DND-41 (cell line): ENCODE measurements around the gene GCKR.

Experiments used
- ATAC-seq: fragments of 200-7000 bp; cut with Tn5 transposase; 3 replicates; pipeline ENCODE4 v1.9.1; 2021; ENCODE audit warnings: low read depth; ENCODE audit not compliant: insufficient read depth
- DNase-seq: peaks from one replicate; pipeline ENCODE4 v3.0.0-alpha.2; 2020
- H2AFZ ChIP-seq: 2 replicates; pipeline ENCODE4 v1.6.0; 2012; ENCODE audit warnings: low read depth, low read length
- H3K27ac ChIP-seq: 2 replicates; pipeline ENCODE4 v1.5.1; 2012; ENCODE audit warnings: low read length, inconsistent platforms
- H3K27me3 ChIP-seq: fragments of 200-600 bp; sonication (generic); 2 replicates; pipeline ENCODE4 v1.6.0; 2012; ENCODE audit warnings: low read length, mild to moderate bottlenecking, inconsistent platforms; ENCODE audit not compliant: insufficient read depth, poor library complexity
- H3K36me3 ChIP-seq: 2 replicates; pipeline ENCODE4 v1.5.1; 2012; ENCODE audit warnings: low read length, inconsistent platforms; ENCODE audit not compliant: insufficient read depth
- H3K4me1 ChIP-seq: 2 replicates; pipeline ENCODE4 v1.5.1; 2012; ENCODE audit warnings: mild to moderate bottlenecking, low read length; ENCODE audit not compliant: insufficient read depth
- H3K4me2 ChIP-seq: 2 replicates; pipeline ENCODE4 v1.6.0; 2012; ENCODE audit warnings: mild to moderate bottlenecking, moderate library complexity, low read length, inconsistent platforms; ENCODE audit not compliant: insufficient read depth
- H3K4me3 ChIP-seq, 2 experiments: fragments of 200-600 bp in 1 of 2; shearing (Covaris generic) in 1 of 2; 2 replicates each; pipeline ENCODE4 v1.5.1; 2012 to 2016; ENCODE audit warnings: inconsistent platforms in 2 of 2, low read length in 2 of 2, mild to moderate bottlenecking in 2 of 2, low read depth in 1 of 2, moderate library complexity in 1 of 2
- H3K79me2 ChIP-seq: 2 replicates; pipeline ENCODE4 v1.6.0; 2012; ENCODE audit warnings: low read length, inconsistent platforms; ENCODE audit not compliant: insufficient read depth
- H3K9ac ChIP-seq: 2 replicates; pipeline ENCODE4 v1.6.0; 2012; ENCODE audit warnings: low read depth, mild to moderate bottlenecking, inconsistent platforms, low read length, moderate library complexity
- H3K9me3 ChIP-seq: 2 replicates; pipeline ENCODE4 v1.5.1; 2012; ENCODE audit warnings: low read length, moderate library complexity, mild to moderate bottlenecking, inconsistent platforms; ENCODE audit not compliant: insufficient read depth, severe bottlenecking
- H4K20me1 ChIP-seq: 2 replicates; pipeline ENCODE4 v1.6.0; 2012; ENCODE audit warnings: low read length; ENCODE audit not compliant: insufficient read depth
- EZH2 ChIP-seq: IDR thresholded peaks from 3 replicates; pipeline ENCODE4 v1.6.1; 2012; ENCODE audit warnings: borderline replicate concordance, low read depth, mild to moderate bottlenecking, moderate library complexity, low read length, inconsistent platforms; ENCODE audit not compliant: severe bottlenecking
- TF ChIP-seq, protein P1 (sequence below): IDR thresholded peaks from 2 replicates; pipeline ENCODE4 v1.5.1; 2012; ENCODE audit warnings: borderline replicate concordance, low read length, moderate library complexity, mild to moderate bottlenecking; ENCODE audit not compliant: poor library complexity, severe bottlenecking; ENCODE audit errors: extremely low read depth

GCKR gene

DNA sequence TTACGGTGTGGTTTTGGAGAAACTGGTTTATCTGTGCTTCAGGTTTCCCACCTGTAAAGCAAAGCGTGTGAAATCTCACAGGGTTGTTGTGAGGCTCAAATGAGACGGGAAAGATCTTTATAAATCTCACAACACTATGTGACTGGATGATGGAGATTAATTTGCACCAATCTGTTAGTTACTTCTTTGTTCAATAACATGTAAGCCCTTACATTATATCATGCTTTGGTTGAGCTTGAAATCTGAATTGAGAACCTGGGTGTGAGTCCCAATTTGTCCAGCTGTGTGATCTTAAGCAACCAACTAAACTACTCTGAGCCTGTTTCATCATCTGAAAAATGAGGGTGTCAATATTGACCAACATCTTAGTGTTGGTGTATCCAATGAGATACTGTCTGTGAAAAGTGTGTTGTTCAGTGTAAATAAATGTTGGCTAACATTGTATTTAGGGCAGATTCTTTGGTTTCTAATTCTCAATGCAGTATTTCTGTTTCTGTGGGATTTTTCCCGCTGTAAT is 741 bp upstream of the GCKR start:
- H3K4me3 ChIP-seq, result no peak overlapping the region

DNA sequence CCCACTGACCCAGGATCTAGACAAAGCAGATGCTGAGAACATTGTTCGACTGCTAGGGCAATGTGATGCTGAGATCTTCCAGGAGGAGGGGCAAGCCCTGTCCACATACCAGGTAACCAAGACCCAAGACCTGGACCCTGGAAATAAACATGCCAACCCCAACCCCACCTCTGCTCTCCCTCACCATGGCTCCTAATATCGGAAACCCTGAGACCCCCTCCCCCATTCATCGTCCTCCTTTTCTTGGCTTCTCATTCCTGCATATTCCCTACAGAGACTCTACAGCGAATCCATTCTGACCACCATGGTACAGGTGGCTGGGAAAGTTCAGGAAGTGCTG is 619 bp downstream of the GCKR start:
- TF ChIP-seq, protein P1, sequence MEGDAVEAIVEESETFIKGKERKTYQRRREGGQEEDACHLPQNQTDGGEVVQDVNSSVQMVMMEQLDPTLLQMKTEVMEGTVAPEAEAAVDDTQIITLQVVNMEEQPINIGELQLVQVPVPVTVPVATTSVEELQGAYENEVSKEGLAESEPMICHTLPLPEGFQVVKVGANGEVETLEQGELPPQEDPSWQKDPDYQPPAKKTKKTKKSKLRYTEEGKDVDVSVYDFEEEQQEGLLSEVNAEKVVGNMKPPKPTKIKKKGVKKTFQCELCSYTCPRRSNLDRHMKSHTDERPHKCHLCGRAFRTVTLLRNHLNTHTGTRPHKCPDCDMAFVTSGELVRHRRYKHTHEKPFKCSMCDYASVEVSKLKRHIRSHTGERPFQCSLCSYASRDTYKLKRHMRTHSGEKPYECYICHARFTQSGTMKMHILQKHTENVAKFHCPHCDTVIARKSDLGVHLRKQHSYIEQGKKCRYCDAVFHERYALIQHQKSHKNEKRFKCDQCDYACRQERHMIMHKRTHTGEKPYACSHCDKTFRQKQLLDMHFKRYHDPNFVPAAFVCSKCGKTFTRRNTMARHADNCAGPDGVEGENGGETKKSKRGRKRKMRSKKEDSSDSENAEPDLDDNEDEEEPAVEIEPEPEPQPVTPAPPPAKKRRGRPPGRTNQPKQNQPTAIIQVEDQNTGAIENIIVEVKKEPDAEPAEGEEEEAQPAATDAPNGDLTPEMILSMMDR, result no peak
- no peak for TF ChIP-seq EZH2
- H2AFZ ChIP-seq, result no peak overlapping the region
- DNase-seq (no peak), ATAC-seq (no peak)
- H3K79me2 ChIP-seq, result no peaks in the 10 kb centered on the region
- no peaks in the 10 kb centered on the region for H4K20me1 ChIP-seq
- H3K9me3 ChIP-seq, result no peaks in the 10 kb centered on the region
- H3K9ac ChIP-seq, result no peak overlapping the region
- H3K27me3 ChIP-seq, result peaks cover 8% of the 10 kb centered on the region
- no peaks in the 10 kb centered on the region for H3K36me3 ChIP-seq
- H3K4me1 ChIP-seq, result no peaks in the 10 kb centered on the region
- no peak overlapping the region for H3K27ac ChIP-seq
- no peak overlapping the region for H3K4me3 ChIP-seq
- no peak overlapping the region for H3K4me2 ChIP-seq

More for the DNA sequence above, 741 bp upstream of the GCKR start:
- ATAC-seq, result no peak
- Histone ChIP-seq H2AFZ (no peak overlapping the region), H3K4me1 (no peaks in the 10 kb centered on the region), H3K36me3 (no peaks in the 10 kb centered on the region), H3K4me2 (no peak overlapping the region), H3K9ac (no peak overlapping the region), H3K79me2 (no peaks in the 10 kb centered on the region), H3K27me3 (peaks cover 8% of the 10 kb centered on the region), H4K20me1 (no peaks in the 10 kb centered on the region), H3K9me3 (no peaks in the 10 kb centered on the region), H3K27ac (no peak overlapping the region)
- TF ChIP-seq, protein P1, result no peak
- no peak for TF ChIP-seq EZH2
- no peak for DNase-seq

DNA sequence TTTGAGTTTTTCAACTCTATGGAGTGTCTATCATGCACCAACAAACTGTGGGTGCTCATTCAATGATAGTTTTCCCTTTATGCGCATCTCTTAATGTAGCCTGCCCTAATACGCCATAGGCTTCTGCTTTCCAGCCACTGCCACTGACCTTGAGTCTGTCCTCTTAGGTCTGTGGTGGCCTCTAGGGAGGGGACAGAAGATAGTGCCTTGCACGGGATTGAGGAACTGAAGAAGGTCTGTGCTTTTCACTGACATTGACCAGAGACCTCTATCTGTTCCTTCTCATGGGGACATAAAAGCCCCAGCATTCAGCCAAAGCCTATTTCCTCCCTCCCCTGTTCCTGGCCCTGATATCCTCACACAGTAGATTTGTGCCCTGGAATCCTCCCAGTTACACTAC is 2.3 kb downstream of the GCKR start:
- H3K9me3 ChIP-seq, result no peaks in the 10 kb centered on the region
- DNase-seq (no peak), ATAC-seq (no peak)
- no peak overlapping the region for H3K9ac ChIP-seq
- no peak overlapping the region for H2AFZ ChIP-seq
- no peaks in the 10 kb centered on the region for H3K4me1 ChIP-seq
- no peaks in the 10 kb centered on the region for H3K79me2 ChIP-seq
- no peaks in the 10 kb centered on the region for H3K36me3 ChIP-seq
- no peak overlapping the region for H3K4me3 ChIP-seq
- H3K27me3 ChIP-seq, result peaks cover 8% of the 10 kb centered on the region
- TF ChIP-seq, protein P1, result no peak
- no peak for TF ChIP-seq EZH2
- H3K4me2 ChIP-seq, result no peak overlapping the region
- H3K27ac ChIP-seq, result no peak overlapping the region
- H4K20me1 ChIP-seq, result no peaks in the 10 kb centered on the region

DNA sequence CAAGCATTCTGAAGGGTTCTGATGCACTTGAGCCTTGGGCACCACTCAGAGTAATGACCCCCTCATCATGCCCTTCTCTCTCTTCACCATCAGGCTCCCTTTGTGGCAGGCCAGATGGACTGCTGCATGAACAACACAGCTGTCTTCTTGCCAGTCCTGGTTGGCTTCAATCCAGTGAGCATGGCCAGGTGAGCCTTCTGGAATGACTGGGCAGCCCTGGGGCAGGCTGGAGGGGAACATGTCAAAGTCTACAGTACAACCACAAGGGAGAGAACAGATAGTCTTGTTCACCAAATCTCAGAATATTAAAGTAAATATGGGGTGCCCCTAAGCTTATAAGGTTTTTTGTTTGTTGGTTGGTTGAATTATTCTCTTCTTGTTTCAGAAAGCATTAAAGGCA is 4.4 kb downstream of the GCKR start:
- Histone ChIP-seq H4K20me1 (no peaks in the 10 kb centered on the region), H3K4me3 (no peak overlapping the region), H3K9ac (no peak overlapping the region), H3K27ac (no peak overlapping the region), H3K27me3 (peaks cover 5% of the 10 kb centered on the region), H3K9me3 (no peaks in the 10 kb centered on the region), H3K79me2 (no peaks in the 10 kb centered on the region), H3K4me1 (no peaks in the 10 kb centered on the region), H3K4me2 (no peak overlapping the region), H2AFZ (no peak overlapping the region), H3K36me3 (no peaks in the 10 kb centered on the region)
- TF ChIP-seq, protein P1, result no peak
- no peak for TF ChIP-seq EZH2
- DNase-seq, result no peak
- no peak for ATAC-seq
